ENCODE data around the gene LYRM2. TPM values are rescaled to one million over a fixed set of nuclear protein-coding genes. Genes with fewer than 3 reads are reported as not detected.

The LYRM2 gene
- total and polyA plus RNA-seq, 9 donors, result 11.8 to 44.0 (median 26.2) TPM

- Histone ChIP-seq H3K27ac (no peak overlapping the region), H3K27me3 (no peaks in the 10 kb centered on the region), H3K9me3 (no peaks in the 10 kb centered on the region), H3K4me1 (ENCODE audit: insufficient read depth) (peaks cover 8% of the 10 kb centered on the region), H3K36me3 (no peaks in the 10 kb centered on the region), H3K4me3 (no peak overlapping the region)
- 96 to 98% (median 97%) methylated on average over 2 of the region's 2 CpGs for WGBS, 3 donors
- intact Hi-C loops (cut with DNase I), result no loop called here
- TF ChIP-seq EP300 (IDR thresholded peaks at IDR 0.05) (no peak), CTCF (IDR thresholded peaks at IDR 0.05) (no peak), POLR2A (IDR thresholded peaks at IDR 0.05) (no peak)
- DNase-seq, result no peak
Measured at GRCh38 chr6:89526563-89526869, 112.0 kb downstream of the LYRM2 start.

- H3K27ac ChIP-seq, result no peak overlapping the region
Measured at GRCh38 chr6:89525786-89526562, 112.6 kb downstream of the LYRM2 start.

GRCh38 chr6:89522778-89523177 is 115.8 kb downstream of the LYRM2 start:
- Histone ChIP-seq H3K4me1 (ENCODE audit: insufficient read depth) (peaks cover 7% of the 10 kb centered on the region), H3K4me3 (no peak overlapping the region), H3K27ac (no peak overlapping the region), H3K36me3 (no peaks in the 10 kb centered on the region), H3K27me3 (no peaks in the 10 kb centered on the region), H3K9me3 (no peaks in the 10 kb centered on the region)
- DNase-seq, result no peak
- WGBS, 3 donors, result 71 to 90% (median 83%) methylated on average over 2 of the region's 2 CpGs
- TF ChIP-seq POLR2A (IDR thresholded peaks at IDR 0.05), result no peak
- no peak for TF ChIP-seq EP300 (IDR thresholded peaks at IDR 0.05)
- TF ChIP-seq CTCF (IDR thresholded peaks at IDR 0.05), result no peak
- intact Hi-C loops (cut with DNase I), result no loop called here

More at GRCh38 chr6:89525786-89526562, 112.6 kb downstream of the LYRM2 start:
- intact Hi-C loops (cut with DNase I), result no loop called here
- no peaks in the 10 kb centered on the region for H3K9me3 ChIP-seq
- 58 to 77% (median 73%) methylated on average over 4 of the region's 4 CpGs for WGBS, 3 donors
- TF ChIP-seq POLR2A (IDR thresholded peaks at IDR 0.05) (no peak), CTCF (IDR thresholded peaks at IDR 0.05) (no peak), EP300 (IDR thresholded peaks at IDR 0.05) (no peak)
- DNase-seq, result no peak
- H3K4me1 ChIP-seq (ENCODE audit: insufficient read depth), result peaks cover 8% of the 10 kb centered on the region
- no peaks in the 10 kb centered on the region for H3K36me3 ChIP-seq
- H3K27me3 ChIP-seq, result no peaks in the 10 kb centered on the region
- H3K4me3 ChIP-seq, result no peak overlapping the region

- no peak overlapping the region for H3K4me3 ChIP-seq
- H3K4me1 ChIP-seq (ENCODE audit: insufficient read depth), result peaks cover 3% of the 10 kb centered on the region
- intact Hi-C loops (cut with DNase I), result no loop called here
- H3K9me3 ChIP-seq, result no peaks in the 10 kb centered on the region
- no peak for TF ChIP-seq POLR2A (IDR thresholded peaks at IDR 0.05)
- TF ChIP-seq CTCF (IDR thresholded peaks at IDR 0.05), result no peak
- no peak for TF ChIP-seq EP300 (IDR thresholded peaks at IDR 0.05)
- H3K27me3 ChIP-seq, result no peaks in the 10 kb centered on the region
- H3K36me3 ChIP-seq, result no peaks in the 10 kb centered on the region
- DNase-seq, result no peak
- H3K27ac ChIP-seq, result no peak overlapping the region
Measured at GRCh38 chr6:89520736-89521135, 117.8 kb downstream of the LYRM2 start.

Data from ovary (tissue), 9 donors.